Activated naive CD4-positive, alpha-beta T cell (primary cell): ENCODE data around the gene LAMP2.
"Not testable (repeated sequence)": the region's sequence is repeated elsewhere in the genome, so short reads cannot be mapped to it uniquely, and the experiment has no call there.

Experiments
- DNase-seq, 4 experiments: peaks; one replicate each; lab custom pipeline; 2025; lab: John Stamatoyannopoulos, UW

The LAMP2 gene

DNA sequence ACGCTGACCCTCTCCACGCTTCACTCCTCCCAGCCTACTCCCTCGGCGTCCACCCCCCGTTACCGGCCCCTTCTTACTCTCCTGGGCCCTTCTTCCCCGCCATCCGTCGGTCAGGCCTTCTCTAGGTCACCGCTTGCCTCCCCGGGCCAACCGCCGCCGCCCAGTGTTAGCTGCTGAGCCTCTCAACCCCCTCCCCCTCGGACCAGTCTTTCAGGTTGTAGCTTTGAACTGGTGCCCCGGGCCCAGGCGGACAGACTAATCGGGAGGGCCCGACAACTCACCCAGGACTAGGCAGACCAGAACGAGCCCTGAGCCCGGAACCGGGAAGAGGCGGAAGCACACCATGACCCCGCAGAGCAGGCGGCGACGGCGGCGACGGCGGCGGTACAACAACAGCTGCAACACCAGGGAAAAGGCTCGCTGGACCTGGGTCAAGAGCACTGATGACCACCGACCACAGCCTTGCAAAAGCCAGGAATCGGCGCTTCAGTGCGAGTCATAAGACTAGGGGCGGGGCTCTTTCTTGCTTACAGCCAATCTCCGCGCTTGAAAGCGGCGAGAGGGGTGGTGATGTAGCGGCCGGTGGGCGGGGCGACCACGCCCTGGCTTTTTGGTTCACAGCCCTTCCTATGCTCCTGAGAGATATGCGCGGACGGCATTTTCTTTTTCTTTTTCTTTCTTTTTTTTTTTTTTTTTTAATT, at the start of gene LAMP2:
Gene LAMP2, minus strand, starts transcription at position 472 of the 701 bp plus-strand sequence. Its CDS starts 127 bp downstream, at position 345.
- peak; percentile 21 to 71 (median 40) for DNase-seq

GRCh38 chrX:120517936-120518335, 48.8 kb upstream of the LAMP2 start:
- no peak for DNase-seq

GRCh38 chrX:120514236-120514635, 45.1 kb upstream of the LAMP2 start:
- DNase-seq: no peak

DNA sequence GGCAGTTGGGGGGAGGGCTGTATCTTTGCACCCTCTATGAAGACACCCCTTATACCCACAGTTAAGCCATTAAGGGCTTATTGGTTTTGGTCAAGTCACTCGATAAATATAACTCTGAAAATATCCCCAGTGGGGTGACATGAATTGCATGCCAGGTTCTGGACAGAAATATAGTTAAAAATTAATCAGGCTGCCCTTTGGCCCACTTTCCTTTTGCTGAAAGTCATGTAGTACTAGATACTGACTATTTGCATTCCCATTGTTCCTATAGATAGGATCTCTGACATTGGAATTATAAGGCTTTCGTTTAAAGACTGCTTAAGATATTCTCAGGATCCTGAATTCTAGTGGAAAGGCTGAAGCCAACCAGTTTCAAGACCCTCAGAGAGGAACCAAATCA, 43.5 kb upstream of the LAMP2 start:
- DNase-seq: no peak

GRCh38 chrX:120512222-120512621, 43.1 kb upstream of the LAMP2 start:
- no peak for DNase-seq

- DNase-seq: no peak
Measured at GRCh38 chrX:120504569-120504968, 35.5 kb upstream of the LAMP2 start.

DNA sequence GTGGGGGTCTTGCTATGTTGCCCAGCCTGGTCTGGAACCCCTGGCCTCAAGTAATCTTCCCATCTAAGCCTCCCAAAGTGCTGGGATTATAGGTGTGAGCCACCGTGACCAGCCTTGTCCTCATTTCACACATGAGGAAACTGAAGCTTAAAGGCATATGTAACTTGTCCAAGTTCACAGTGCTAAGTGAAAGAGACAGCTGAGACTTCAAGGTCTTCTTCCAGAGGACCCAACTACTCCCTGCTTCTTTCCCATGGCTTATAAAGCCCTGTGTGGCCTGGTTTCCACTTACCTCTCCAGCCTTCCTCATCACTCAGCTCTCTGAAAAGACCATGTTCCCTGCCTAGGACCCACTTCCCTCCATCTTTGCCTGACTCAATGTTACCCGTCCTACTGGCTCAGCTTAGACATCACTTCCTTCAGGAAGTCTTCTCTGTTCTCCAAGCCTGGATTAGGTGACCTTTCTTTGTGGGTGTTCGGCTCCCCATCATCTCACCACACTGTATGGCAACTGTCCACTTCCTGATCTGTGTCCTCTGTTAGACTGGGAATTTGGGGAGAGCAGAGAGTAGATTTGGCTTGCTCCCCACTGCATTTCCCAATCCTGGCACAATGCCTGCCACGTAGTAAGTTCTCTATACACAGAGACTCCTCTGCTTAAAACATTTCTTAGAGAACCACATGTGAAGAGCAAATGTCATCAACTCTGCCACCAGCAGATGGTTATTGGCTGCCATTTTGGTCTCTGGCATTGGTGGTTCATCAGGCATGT, 30.4 kb upstream of the LAMP2 start:
- DNase-seq: no peak

DNA sequence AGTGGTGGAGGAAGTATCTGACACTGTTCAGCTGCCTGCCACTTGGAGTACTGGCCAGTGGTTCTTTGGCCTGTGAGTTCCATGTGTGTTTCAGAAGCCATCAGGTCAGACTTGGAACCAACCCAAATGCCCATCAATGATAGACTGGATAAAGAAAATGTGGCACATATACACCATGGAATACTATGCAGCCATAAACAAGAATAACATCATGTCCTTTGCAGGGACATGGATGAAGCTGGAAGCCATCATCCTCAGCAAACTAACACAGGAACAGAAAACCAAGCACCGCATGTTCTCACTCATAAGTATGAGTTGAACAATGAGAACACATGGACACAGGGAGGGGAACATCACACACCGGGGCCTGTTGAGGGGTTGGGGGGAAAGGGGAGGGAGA, 21.0 kb upstream of the LAMP2 start:
- not testable (repeated sequence) for DNase-seq

DNA sequence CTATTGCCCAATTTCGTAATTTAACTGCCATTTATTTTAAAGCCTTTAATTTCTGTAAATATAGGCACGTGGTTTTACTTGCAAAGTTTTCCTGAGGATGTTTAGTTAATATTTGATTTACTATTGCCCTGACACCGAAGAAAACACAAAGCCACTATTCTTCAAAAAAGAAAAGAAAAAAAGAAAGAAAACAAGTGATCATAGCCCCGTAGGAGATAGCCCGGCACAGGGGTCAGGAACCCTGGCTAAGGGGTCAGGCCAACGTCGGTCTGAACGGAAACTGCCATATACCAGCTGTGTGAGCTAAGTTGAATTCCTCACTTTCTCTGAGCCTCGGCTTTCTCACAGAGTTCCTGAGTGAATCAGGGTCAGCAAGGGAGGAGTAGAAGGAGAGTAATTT, 17.7 kb upstream of the LAMP2 start:
- no peak for DNase-seq

GRCh38 chrX:120485638-120486520, 16.8 kb upstream of the LAMP2 start:
- peak; percentile 1 to 41 (median 2) for DNase-seq

DNA sequence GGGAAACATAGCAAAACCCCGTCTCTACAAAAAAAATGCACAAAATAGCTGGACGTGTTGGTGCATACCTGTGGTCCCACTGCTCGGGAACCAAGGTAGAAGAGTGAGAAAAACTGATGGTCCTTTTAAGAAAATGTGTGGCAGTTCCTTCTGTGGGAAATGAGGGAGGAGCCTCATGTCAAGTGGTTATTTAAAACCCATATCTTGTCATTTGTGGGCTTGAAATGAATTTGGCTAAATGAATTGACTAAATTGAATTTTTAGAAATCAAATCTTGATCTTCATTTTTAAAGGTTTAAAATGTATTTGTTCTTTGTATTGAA, 16.2 kb upstream of the LAMP2 start:
- no peak for DNase-seq

- no peak for DNase-seq
Measured at GRCh38 chrX:120477453-120477852, 8.4 kb upstream of the LAMP2 start.

GRCh38 chrX:120476714-120477113, 7.6 kb upstream of the LAMP2 start:
- DNase-seq: no peak

DNA sequence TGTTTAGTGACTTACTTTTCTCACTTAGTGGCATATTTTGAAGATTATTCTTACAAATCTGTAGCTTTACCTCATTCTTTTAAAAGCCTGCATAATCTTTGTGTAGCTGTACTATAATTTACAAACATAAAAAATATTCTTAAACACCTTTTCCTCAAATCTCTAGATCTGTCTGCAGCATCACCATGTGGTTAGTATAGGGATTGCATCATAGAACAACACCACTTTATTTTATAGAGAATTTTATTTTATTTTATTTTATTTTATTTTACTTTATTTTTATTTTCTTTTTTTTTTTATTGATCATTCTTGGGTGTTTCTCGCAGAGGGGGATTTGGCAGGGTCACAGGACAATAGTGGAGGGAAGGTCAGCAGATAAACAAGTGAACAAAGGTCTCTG, 6.4 kb upstream of the LAMP2 start:
- DNase-seq: not testable (repeated sequence)

DNA sequence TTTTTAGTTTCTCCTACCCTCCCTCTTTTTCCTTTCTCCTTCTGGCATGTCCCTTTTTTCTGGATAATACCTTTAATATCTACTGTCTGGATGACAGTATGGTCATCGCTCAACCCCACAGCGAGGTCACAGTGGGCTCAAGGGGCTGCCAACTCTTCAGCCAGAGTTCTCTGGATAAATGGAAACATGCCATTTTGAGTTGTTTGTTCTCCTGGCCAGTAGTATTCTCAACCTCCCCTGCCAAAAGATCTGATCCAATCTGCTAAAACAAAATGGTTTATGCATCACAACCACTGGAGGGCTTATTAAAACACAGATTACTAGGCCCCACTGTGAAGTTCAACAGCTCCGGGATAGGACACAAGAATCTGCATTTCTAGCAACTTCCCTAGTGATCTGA, 5.0 kb upstream of the LAMP2 start:
- DNase-seq: no peak

- DNase-seq: not testable (repeated sequence)
Measured at GRCh38 chrX:120469657-120470056, 561 bp upstream of the LAMP2 start.

DNA sequence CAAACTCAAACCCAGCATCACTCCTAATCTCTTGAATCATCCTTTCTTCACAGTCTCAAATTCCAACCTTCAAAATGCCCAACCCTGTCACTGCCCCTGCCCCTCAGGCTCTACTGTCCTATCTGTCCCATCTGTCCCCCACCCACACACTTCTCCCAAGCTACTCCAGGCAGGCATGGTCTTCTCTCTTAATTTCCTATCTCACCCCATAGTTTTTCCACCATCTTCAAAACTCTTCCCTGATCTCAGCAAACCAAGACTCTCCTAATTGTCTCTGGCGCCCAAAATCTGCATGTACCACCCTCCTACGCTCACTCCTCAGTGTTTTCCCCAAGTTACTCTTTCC, 644 bp downstream of the LAMP2 start:
- no peak for DNase-seq

DNA sequence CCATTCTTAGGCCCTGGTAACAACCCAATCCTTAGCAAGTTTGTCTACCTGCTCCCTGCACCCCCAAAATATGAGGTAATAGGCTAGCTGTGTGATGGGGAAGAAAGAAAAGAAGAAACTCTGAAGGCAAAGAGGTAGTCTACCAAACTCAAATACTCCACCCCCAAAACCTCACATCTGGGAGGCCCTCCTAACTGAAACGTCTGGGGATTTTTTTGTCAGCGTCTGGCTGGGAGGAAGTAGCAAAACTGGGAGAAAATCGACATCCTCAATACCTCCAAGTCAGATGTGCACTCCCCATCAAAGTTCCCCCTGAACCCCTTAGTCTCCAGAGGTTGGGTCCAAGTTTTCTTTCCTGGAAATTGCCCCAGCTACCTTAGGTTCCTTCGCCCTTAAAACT, 1.0 kb downstream of the LAMP2 start:
- no peak for DNase-seq

- no peak for DNase-seq
Measured at GRCh38 chrX:120464411-120464810, 4.7 kb downstream of the LAMP2 start.

DNA sequence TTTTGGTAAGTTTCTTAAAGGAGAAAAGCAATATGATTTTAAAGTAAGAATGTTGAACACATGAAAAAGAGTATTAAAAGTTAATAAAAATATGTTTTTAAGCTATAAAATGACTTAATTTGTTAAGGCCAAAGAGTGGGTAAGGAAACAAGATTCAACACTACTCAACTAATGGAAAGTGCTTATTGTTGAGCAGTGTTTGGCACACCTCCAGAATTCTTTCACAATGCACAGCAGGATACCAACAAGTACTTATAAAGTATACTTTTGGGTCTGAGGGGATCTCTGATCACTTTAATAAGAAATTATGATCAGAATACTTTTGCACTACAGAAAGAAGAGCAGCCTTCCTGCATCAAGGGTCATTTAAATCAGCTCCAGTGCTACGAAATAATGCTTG, 5.9 kb downstream of the LAMP2 start:
- DNase-seq: no peak

DNA sequence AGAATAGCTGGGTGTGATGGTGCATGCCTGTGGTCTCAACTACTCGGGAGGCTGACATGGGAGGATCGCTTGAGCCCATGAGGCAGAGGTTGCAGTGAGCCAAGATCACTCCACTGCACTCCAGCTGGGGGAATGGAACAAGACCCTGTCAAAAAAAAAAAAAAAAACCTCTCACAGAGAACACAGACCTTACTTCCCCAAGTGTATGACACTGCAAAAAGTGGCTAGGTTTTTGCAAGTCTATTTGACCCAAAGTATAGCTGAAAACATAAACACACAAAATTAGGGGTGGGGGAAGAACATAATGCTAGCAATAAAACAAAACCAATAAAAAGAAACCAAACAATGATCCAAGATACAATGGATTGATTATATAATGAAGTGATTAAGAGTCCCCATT, 6.7 kb downstream of the LAMP2 start:
- no peak for DNase-seq

GRCh38 chrX:120459309-120459708, 9.8 kb downstream of the LAMP2 start:
- no peak for DNase-seq

- DNase-seq: no peak
Measured at GRCh38 chrX:120457766-120458180, 11.3 kb downstream of the LAMP2 start.
